Measurements from ENCODE around the gene APOBEC3C.

- TF ChIP-seq CTCF (IDR thresholded peaks at IDR 0.05), result no peak
- TF ChIP-seq POLR2A (IDR thresholded peaks at IDR 0.05), result no peak
Measured at GRCh38 chr22:38981992-38982927, 31.8 kb upstream of the APOBEC3C start, which contains the start of gene APOBEC3B.

Measured in heart left ventricle (tissue), 13 donors.